ENCODE data around the gene GORAB. TPM values are rescaled to one million over a fixed set of nuclear protein-coding genes. Genes with fewer than 3 reads are reported as not detected.

GORAB gene
- total and polyA plus RNA-seq, 8 donors = 3.5 to 148 (median 6.5) TPM

- Histone ChIP-seq H3K9me3 (peaks cover 0 to 9% (median 0%) of the 10 kb centered on the region in 4 donors), H3K4me3 (no peak overlapping the region), H3K36me3 (no peaks in the 10 kb centered on the region), H3K27me3 (no peaks in the 10 kb centered on the region), H3K27ac (no peak overlapping the region), H3K4me1 (peaks cover 0 to 11% (median 5%) of the 10 kb centered on the region in 4 donors)
- no peak for DNase-seq
- WGBS, 5 donors = 55 to 79% (median 70%) methylated on average over 3 of the region's 3 CpGs
- TF ChIP-seq EP300 (IDR thresholded peaks at IDR 0.05) (no peak), POLR2A (IDR thresholded peaks at IDR 0.05) (no peak), POLR2AphosphoS5 (IDR thresholded peaks at IDR 0.05) (no peak), CTCF (IDR thresholded peaks at IDR 0.05) (no peak)
- intact Hi-C loops (cut with DNase I; ENCODE audit: low total_unique reads) = no loop called here
These were observed 35.2 kb downstream of the GORAB start for GRCh38 chr1:170567214-170567613.

- Histone ChIP-seq H3K4me1 (peaks cover 0 to 4% (median 0%) of the 10 kb centered on the region in 4 donors), H3K36me3 (no peaks in the 10 kb centered on the region), H3K9me3 (peaks cover 0 to 16% (median under 1%) of the 10 kb centered on the region in 4 donors), H3K4me3 (no peak overlapping the region), H3K27ac (no peak overlapping the region), H3K27me3 (no peaks in the 10 kb centered on the region)
- DNase-seq = no peak
- intact Hi-C loops (cut with DNase I; ENCODE audit: low total_unique reads) = no loop called here
- no peak for TF ChIP-seq CTCF (IDR thresholded peaks at IDR 0.05)
- TF ChIP-seq POLR2AphosphoS5 (IDR thresholded peaks at IDR 0.05) = no peak
- no peak for TF ChIP-seq POLR2A (IDR thresholded peaks at IDR 0.05)
These were observed 36.2 kb downstream of the GORAB start for GRCh38 chr1:170568197-170568596.

GRCh38 chr1:170576980-170577379 lies 45.0 kb downstream of the GORAB start:
- no peak overlapping the region for H3K4me3 ChIP-seq
- no peaks in the 10 kb centered on the region for H3K36me3 ChIP-seq
- no peak for DNase-seq
- TF ChIP-seq POLR2AphosphoS5 (IDR thresholded peaks at IDR 0.05) (no peak), CTCF (IDR thresholded peaks at IDR 0.05) (no peak), POLR2A (IDR thresholded peaks at IDR 0.05) (no peak)
- peaks cover 0 to 8% (median 4%) of the 10 kb centered on the region in 4 donors for H3K9me3 ChIP-seq
- H3K27ac ChIP-seq = no peak overlapping the region
- intact Hi-C loops (cut with DNase I; ENCODE audit: low total_unique reads) = no loop called here
- WGBS, 5 donors = 80 to 87% (median 85%) methylated on average over 3 of the region's 3 CpGs
- no peaks in the 10 kb centered on the region for H3K27me3 ChIP-seq
- no peaks in the 10 kb centered on the region for H3K4me1 ChIP-seq

- H3K27ac ChIP-seq = no peak overlapping the region
- no peak overlapping the region for H3K4me3 ChIP-seq
- WGBS, 5 donors = 59 to 81% (median 74%) methylated on average over 1 of the region's 1 CpG
- TF ChIP-seq POLR2A (IDR thresholded peaks at IDR 0.05) = no peak
- no peak for TF ChIP-seq EP300 (IDR thresholded peaks at IDR 0.05)
- TF ChIP-seq CTCF (IDR thresholded peaks at IDR 0.05) = no peak
- TF ChIP-seq POLR2AphosphoS5 (IDR thresholded peaks at IDR 0.05) = no peak
- H3K4me1 ChIP-seq = no peaks in the 10 kb centered on the region
- intact Hi-C loops (cut with DNase I; ENCODE audit: low total_unique reads) = no loop called here
- no peak for DNase-seq
- H3K27me3 ChIP-seq = no peaks in the 10 kb centered on the region
- H3K36me3 ChIP-seq = no peaks in the 10 kb centered on the region
- H3K9me3 ChIP-seq = peaks cover 0 to 6% (median 0%) of the 10 kb centered on the region in 4 donors
These were observed 46.4 kb downstream of the GORAB start for GRCh38 chr1:170578359-170578758.
